Measurements from ENCODE around the gene MCRIP2. TPM values are rescaled to one million over a fixed set of nuclear protein-coding genes. Genes with fewer than 3 reads are reported as not detected.
A peak's percentile ranks its signal among the peaks of the same experiment; 100 is the strongest.

MCRIP2 gene
- total and polyA plus RNA-seq, 2 experiments from 2014 or later, result 64.3 to 67.7 TPM

GRCh38 chr16:695355-696089, 53.9 kb downstream of the MCRIP2 start:
- H3K27ac Mint-ChIP-seq, result no peak overlapping the region
- Histone ChIP-seq H3K4me3 (peak overlapping the region; percentile 68), H3K27ac (ENCODE audit: low read depth) (no peak overlapping the region), H3K4me2 (peak overlapping the region; percentile 84), H3K36me3 (ENCODE audit: insufficient read depth) (no peaks in the 10 kb centered on the region), H3K27me3 (ENCODE audit: insufficient read depth) (peaks cover 86% of the 10 kb centered on the region), H2AFZ (peak overlapping the region; percentile 94), H4K20me1 (replicated peaks; ENCODE audit: insufficient read depth) (no peaks in the 10 kb centered on the region; the same call in 1 of the 2 replicates), H3K79me2 (replicated peaks; ENCODE audit: insufficient read depth) (no peaks in the 10 kb centered on the region), H3K9me2 (ENCODE audit: insufficient read depth) (no peaks in the 10 kb centered on the region), H3K4me1 (ENCODE audit: insufficient read depth) (no peaks in the 10 kb centered on the region; the same call in 1 of the 2 replicates), H3F3A (replicated peaks; ENCODE audit: low read depth) (0 out of 2 replicates have a peak, but pooled peaks cover 3% of the 10 kb centered on the region)
- H3K4me1 Mint-ChIP-seq, result peaks cover 3% of the 10 kb centered on the region; the same call in 2 of the 3 replicates
- ATAC-seq, result peak; percentile 56
- H3K9me3 Mint-ChIP-seq, result no peaks in the 10 kb centered on the region; the same call in 1 of the 3 replicates
- peak overlapping the region; percentile 73 for H3K4me3 Mint-ChIP-seq
- TF ChIP-seq POLR2AphosphoS5 (IDR thresholded peaks at IDR 0.05; ENCODE audit: low read depth), result peak; percentile 78
- no peak for TF ChIP-seq REST (IDR thresholded peaks at IDR 0.05; ENCODE audit: unreplicated experiment)
- no peaks in the 10 kb centered on the region for H3K36me3 Mint-ChIP-seq (ENCODE audit: low read depth)
- peaks cover 60% of the 10 kb centered on the region for H3K27me3 Mint-ChIP-seq (ENCODE audit: insufficient read depth, low read depth, poor library complexity)
- DNase-seq (ENCODE audit: low spot score), result peak; percentile 77

Other genes starting within 250 kb of the MCRIP2 start
- gene NME4, start 244.6 kb upstream of the MCRIP2 start, total RNA-seq (2014; rRNA removed; shearing (Covaris generic)), result 228 and 249 TPM in 2 replicates
- gene NME4, start 244.6 kb upstream of the MCRIP2 start, polyA plus RNA-seq (2016; fragmentation: Nextera tagmentation; extraction: Ambion mirVana), result 511 and 521 TPM in 2 replicates
- 17.9 and 26.9 TPM in 2 replicates for gene DECR2, start 239.9 kb upstream of the MCRIP2 start, total RNA-seq (2014; rRNA removed; shearing (Covaris generic))
- gene DECR2, start 239.9 kb upstream of the MCRIP2 start, polyA plus RNA-seq (2016; fragmentation: Nextera tagmentation; extraction: Ambion mirVana), result 19.0 and 20.3 TPM in 2 replicates
- gene RAB11FIP3, start 216.2 kb upstream of the MCRIP2 start, total RNA-seq (2014; rRNA removed; shearing (Covaris generic)), result 27.9 and 29.2 TPM in 2 replicates
- 3.2 and 4.4 TPM in 2 replicates for gene RAB11FIP3, start 216.2 kb upstream of the MCRIP2 start, polyA plus RNA-seq (2016; fragmentation: Nextera tagmentation; extraction: Ambion mirVana)
- gene CAPN15, start 114.1 kb upstream of the MCRIP2 start, total RNA-seq (2014; rRNA removed; shearing (Covaris generic)), result 142 and 164 TPM in 2 replicates
- gene CAPN15, start 114.1 kb upstream of the MCRIP2 start, polyA plus RNA-seq (2016; fragmentation: Nextera tagmentation; extraction: Ambion mirVana), result 27.3 and 30.7 TPM in 2 replicates
- 1.1 and 1.4 TPM in 2 replicates for gene PRR35, start 81.4 kb upstream of the MCRIP2 start, total RNA-seq (2014; rRNA removed; shearing (Covaris generic))
- 0.32 and 0.63 TPM in 2 replicates for gene PRR35, start 81.4 kb upstream of the MCRIP2 start, polyA plus RNA-seq (2016; fragmentation: Nextera tagmentation; extraction: Ambion mirVana)
- gene NHLRC4, start 74.8 kb upstream of the MCRIP2 start, total RNA-seq (2014; rRNA removed; shearing (Covaris generic)), result 0.80 TPM in 1 of 2 replicates, not detected in the other
- 0.14 and 0.47 TPM in 2 replicates for gene NHLRC4, start 74.8 kb upstream of the MCRIP2 start, polyA plus RNA-seq (2016; fragmentation: Nextera tagmentation; extraction: Ambion mirVana)
- gene PIGQ, start 71.9 kb upstream of the MCRIP2 start, total RNA-seq (2014; rRNA removed; shearing (Covaris generic)), result 49.9 and 62.3 TPM in 2 replicates
- 28.0 and 30.2 TPM in 2 replicates for gene PIGQ, start 71.9 kb upstream of the MCRIP2 start, polyA plus RNA-seq (2016; fragmentation: Nextera tagmentation; extraction: Ambion mirVana)
- 24.2 and 24.6 TPM in 2 replicates for gene RAB40C, start 51.8 kb upstream of the MCRIP2 start, total RNA-seq (2014; rRNA removed; shearing (Covaris generic))
- 11.2 and 12.0 TPM in 2 replicates for gene RAB40C, start 51.8 kb upstream of the MCRIP2 start, polyA plus RNA-seq (2016; fragmentation: Nextera tagmentation; extraction: Ambion mirVana)
- 6.8 and 11.2 TPM in 2 replicates for gene WFIKKN1, start 10.8 kb upstream of the MCRIP2 start, total RNA-seq (2014; rRNA removed; shearing (Covaris generic))
- gene WFIKKN1, start 10.8 kb upstream of the MCRIP2 start, polyA plus RNA-seq (2016; fragmentation: Nextera tagmentation; extraction: Ambion mirVana), result 3.5 and 4.0 TPM in 2 replicates
- 131 and 153 TPM in 2 replicates for gene METTL26, start 5.5 kb upstream of the MCRIP2 start, total RNA-seq (2014; rRNA removed; shearing (Covaris generic))
- gene METTL26, start 5.5 kb upstream of the MCRIP2 start, polyA plus RNA-seq (2016; fragmentation: Nextera tagmentation; extraction: Ambion mirVana), result 223 and 225 TPM in 2 replicates
- gene WDR90, start 7.5 kb downstream of the MCRIP2 start, total RNA-seq (2014; rRNA removed; shearing (Covaris generic)), result 42.2 and 44.4 TPM in 2 replicates
- 25.9 and 26.3 TPM in 2 replicates for gene WDR90, start 7.5 kb downstream of the MCRIP2 start, polyA plus RNA-seq (2016; fragmentation: Nextera tagmentation; extraction: Ambion mirVana)
- 93.8 and 129 TPM in 2 replicates for gene RHOT2, start 26.3 kb downstream of the MCRIP2 start, total RNA-seq (2014; rRNA removed; shearing (Covaris generic))
- 159 and 163 TPM in 2 replicates for gene RHOT2, start 26.3 kb downstream of the MCRIP2 start, polyA plus RNA-seq (2016; fragmentation: Nextera tagmentation; extraction: Ambion mirVana)
- gene RHBDL1, start 33.8 kb downstream of the MCRIP2 start, total RNA-seq (2014; rRNA removed; shearing (Covaris generic)), result 10.1 and 11.5 TPM in 2 replicates
- 8.4 and 9.2 TPM in 2 replicates for gene RHBDL1, start 33.8 kb downstream of the MCRIP2 start, polyA plus RNA-seq (2016; fragmentation: Nextera tagmentation; extraction: Ambion mirVana)
- gene STUB1, start 38.6 kb downstream of the MCRIP2 start, total RNA-seq (2014; rRNA removed; shearing (Covaris generic)), result 108 and 123 TPM in 2 replicates
- gene STUB1, start 38.6 kb downstream of the MCRIP2 start, polyA plus RNA-seq (2016; fragmentation: Nextera tagmentation; extraction: Ambion mirVana), result 91.7 and 107 TPM in 2 replicates
- gene JMJD8, start 42.5 kb downstream of the MCRIP2 start, total RNA-seq (2014; rRNA removed; shearing (Covaris generic)), result 79.3 and 82.5 TPM in 2 replicates
- gene JMJD8, start 42.5 kb downstream of the MCRIP2 start, polyA plus RNA-seq (2016; fragmentation: Nextera tagmentation; extraction: Ambion mirVana), result 43.1 and 48.5 TPM in 2 replicates
- gene WDR24, start 48.6 kb downstream of the MCRIP2 start, total RNA-seq (2014; rRNA removed; shearing (Covaris generic)), result 11.5 and 15.8 TPM in 2 replicates
- 7.2 and 8.0 TPM in 2 replicates for gene WDR24, start 48.6 kb downstream of the MCRIP2 start, polyA plus RNA-seq (2016; fragmentation: Nextera tagmentation; extraction: Ambion mirVana)
- gene FBXL16, start 64.0 kb downstream of the MCRIP2 start, total RNA-seq (2014; rRNA removed; shearing (Covaris generic)), result 10.6 and 12.6 TPM in 2 replicates
- gene FBXL16, start 64.0 kb downstream of the MCRIP2 start, polyA plus RNA-seq (2016; fragmentation: Nextera tagmentation; extraction: Ambion mirVana), result 7.9 and 8.9 TPM in 2 replicates
- 33.0 and 36.9 TPM in 2 replicates for gene METRN, start 73.3 kb downstream of the MCRIP2 start, total RNA-seq (2014; rRNA removed; shearing (Covaris generic))
- 18.7 and 28.9 TPM in 2 replicates for gene METRN, start 73.3 kb downstream of the MCRIP2 start, polyA plus RNA-seq (2016; fragmentation: Nextera tagmentation; extraction: Ambion mirVana)
- 23.8 and 37.1 TPM in 2 replicates for gene ANTKMT, start 79.3 kb downstream of the MCRIP2 start, total RNA-seq (2014; rRNA removed; shearing (Covaris generic))
- 37.2 and 59.0 TPM in 2 replicates for gene ANTKMT, start 79.3 kb downstream of the MCRIP2 start, polyA plus RNA-seq (2016; fragmentation: Nextera tagmentation; extraction: Ambion mirVana)
- gene CCDC78, start 84.6 kb downstream of the MCRIP2 start, total RNA-seq (2014; rRNA removed; shearing (Covaris generic)), result 3.5 and 12.6 TPM in 2 replicates
- gene CCDC78, start 84.6 kb downstream of the MCRIP2 start, polyA plus RNA-seq (2016; fragmentation: Nextera tagmentation; extraction: Ambion mirVana), result 8.7 and 10.5 TPM in 2 replicates
- 19.1 and 21.6 TPM in 2 replicates for gene HAGHL, start 85.3 kb downstream of the MCRIP2 start, total RNA-seq (2014; rRNA removed; shearing (Covaris generic))
- gene HAGHL, start 85.3 kb downstream of the MCRIP2 start, polyA plus RNA-seq (2016; fragmentation: Nextera tagmentation; extraction: Ambion mirVana), result 35.3 and 45.2 TPM in 2 replicates
- 19.2 and 42.3 TPM in 2 replicates for gene CIAO3, start 99.2 kb downstream of the MCRIP2 start, total RNA-seq (2014; rRNA removed; shearing (Covaris generic))
- gene CIAO3, start 99.2 kb downstream of the MCRIP2 start, polyA plus RNA-seq (2016; fragmentation: Nextera tagmentation; extraction: Ambion mirVana), result 13.0 and 15.4 TPM in 2 replicates
- gene MSLN, start 118.9 kb downstream of the MCRIP2 start, total RNA-seq (2014; rRNA removed; shearing (Covaris generic)), result 0.10 TPM in 1 of 2 replicates, not detected in the other
- not detected in 2 replicates for gene MSLN, start 118.9 kb downstream of the MCRIP2 start, polyA plus RNA-seq (2016; fragmentation: Nextera tagmentation; extraction: Ambion mirVana)
- 41.9 and 79.5 TPM in 2 replicates for gene RPUSD1, start 146.6 kb downstream of the MCRIP2 start, total RNA-seq (2014; rRNA removed; shearing (Covaris generic))
- 19.1 and 20.7 TPM in 2 replicates for gene RPUSD1, start 146.6 kb downstream of the MCRIP2 start, polyA plus RNA-seq (2016; fragmentation: Nextera tagmentation; extraction: Ambion mirVana)
- gene CHTF18, start 146.8 kb downstream of the MCRIP2 start, total RNA-seq (2014; rRNA removed; shearing (Covaris generic)), result 108 and 129 TPM in 2 replicates
- 61.3 and 69.2 TPM in 2 replicates for gene CHTF18, start 146.8 kb downstream of the MCRIP2 start, polyA plus RNA-seq (2016; fragmentation: Nextera tagmentation; extraction: Ambion mirVana)
- not detected in 2 replicates for gene GNG13, start 158.9 kb downstream of the MCRIP2 start, total RNA-seq (2014; rRNA removed; shearing (Covaris generic))
- gene GNG13, start 158.9 kb downstream of the MCRIP2 start, polyA plus RNA-seq (2016; fragmentation: Nextera tagmentation; extraction: Ambion mirVana), result 0.29 and 0.30 TPM in 2 replicates

Measured in GM23338 (cell line).